Loucy (cell line): ENCODE measurements around the gene CCDC63.

Source experiments
- H2AFZ ChIP-seq: fragments of 200-600 bp; sonication (generic); 2 replicates; pipeline ENCODE4 v1.6.0; 2016; ENCODE audit warnings: antibody characterized with exemption, mild to moderate bottlenecking, low read length, moderate library complexity
- H3F3A ChIP-seq: fragments of 200-600 bp; 2 replicates; pipeline ENCODE4 v1.6.0; 2016; ENCODE audit warnings: antibody characterized with exemption, low read depth, mild to moderate bottlenecking
- H3K27me3 ChIP-seq: fragments of 200-600 bp; sonication (generic); 2 replicates; pipeline ENCODE4 v1.6.1; 2014; ENCODE audit warnings: low read length, mild to moderate bottlenecking; ENCODE audit not compliant: insufficient read depth, poor library complexity, severe bottlenecking
- H3K36me3 ChIP-seq: fragments of 200-600 bp; sonication (generic); 2 replicates; pipeline ENCODE4 v1.6.1; 2016; ENCODE audit warnings: low read length; ENCODE audit not compliant: insufficient read depth
- H3K4me1 ChIP-seq: fragments of 200-600 bp; sonication (generic); 2 replicates; pipeline ENCODE4 v1.5.1; 2014; ENCODE audit warnings: low read length, mild to moderate bottlenecking; ENCODE audit not compliant: insufficient read depth, poor library complexity, severe bottlenecking
- H3K4me2 ChIP-seq: fragments of 200-600 bp; sonication (generic); 2 replicates; pipeline ENCODE4 v1.6.0; 2014; ENCODE audit warnings: antibody characterized with exemption, low read length, low read depth, mild to moderate bottlenecking; ENCODE audit not compliant: poor library complexity, severe bottlenecking
- H3K4me3 ChIP-seq: fragments of 200-600 bp; sonication (generic); 2 replicates; pipeline ENCODE4 v1.5.1; 2014; ENCODE audit warnings: low read length, mild to moderate bottlenecking, mixed read lengths; ENCODE audit not compliant: poor library complexity, severe bottlenecking
- H3K79me2 ChIP-seq: fragments of 200-600 bp; sonication (generic); 2 replicates; pipeline ENCODE4 v1.6.1; 2014; ENCODE audit warnings: low read length; ENCODE audit not compliant: insufficient read depth
- H3K9ac ChIP-seq: fragments of 200-600 bp; sonication (generic); 2 replicates; pipeline ENCODE4 v1.6.0; 2014; ENCODE audit warnings: mild to moderate bottlenecking, low read depth, low read length, moderate library complexity; ENCODE audit not compliant: poor library complexity, severe bottlenecking
- H3K9me2 ChIP-seq: fragments of 200-600 bp; sonication (generic); replicated peaks from 2 replicates; pipeline ENCODE4 v1.6.1; 2016; ENCODE audit warnings: low read depth, low read length, mixed read lengths
- H3K9me3 ChIP-seq: fragments of 200-600 bp; sonication (generic); 2 replicates; pipeline ENCODE4 v1.6.1; 2014; ENCODE audit warnings: mild to moderate bottlenecking, antibody characterized with exemption, low read length, low read depth; ENCODE audit not compliant: insufficient read depth
- H4K20me1 ChIP-seq: fragments of 200-600 bp; sonication (generic); 2 replicates; pipeline ENCODE4 v1.6.0; 2014; ENCODE audit warnings: antibody characterized with exemption, low read length, mild to moderate bottlenecking; ENCODE audit not compliant: insufficient read depth, poor library complexity, severe bottlenecking
- CTCF ChIP-seq: fragments of 200-600 bp; sonication (generic); conservative IDR thresholded peaks from 2 replicates; pipeline ENCODE4 v1.5.1; 2014; ENCODE audit warnings: mild to moderate bottlenecking, antibody characterized with exemption, low read length
- EZH2phosphoT487 ChIP-seq: fragments of 200-600 bp; IDR thresholded peaks from 2 replicates; pipeline ENCODE4 v1.6.1; 2018; ENCODE audit warnings: antibody characterized with exemption, mild to moderate bottlenecking, moderate library complexity, borderline replicate concordance

Gene CCDC63

GRCh38 chr12:110863161-110863560, 16.4 kb downstream of the CCDC63 start:
- no peak overlapping the region for H3K9ac ChIP-seq
- H3K9me3 ChIP-seq: no peaks in the 10 kb centered on the region
- no peaks in the 10 kb centered on the region for H3K36me3 ChIP-seq
- H3K9me2 ChIP-seq: no peaks in the 10 kb centered on the region
- H3K4me3 ChIP-seq: no peak overlapping the region
- no peaks in the 10 kb centered on the region for H4K20me1 ChIP-seq
- peaks cover 8% of the 10 kb centered on the region for H3K4me1 ChIP-seq
- H2AFZ ChIP-seq: no peak overlapping the region
- no peak for TF ChIP-seq CTCF
- TF ChIP-seq EZH2phosphoT487: no peak
- H3F3A ChIP-seq: no peaks in the 10 kb centered on the region
- no peaks in the 10 kb centered on the region for H3K79me2 ChIP-seq
- H3K4me2 ChIP-seq: no peak overlapping the region
- no peaks in the 10 kb centered on the region for H3K27me3 ChIP-seq

- Histone ChIP-seq H3K79me2 (no peaks in the 10 kb centered on the region), H3K9me3 (no peaks in the 10 kb centered on the region), H3K9me2 (no peaks in the 10 kb centered on the region), H2AFZ (no peak overlapping the region), H3K4me1 (peaks cover 8% of the 10 kb centered on the region), H3K36me3 (no peaks in the 10 kb centered on the region), H3F3A (no peaks in the 10 kb centered on the region), H3K4me2 (no peak overlapping the region), H3K9ac (no peak overlapping the region), H3K27me3 (no peaks in the 10 kb centered on the region), H4K20me1 (no peaks in the 10 kb centered on the region), H3K4me3 (no peak overlapping the region)
- TF ChIP-seq EZH2phosphoT487 (no peak), CTCF (no peak)
These were observed 18.7 kb downstream of the CCDC63 start for GRCh38 chr12:110865521-110865920.

GRCh38 chr12:110869026-110869425, 22.2 kb downstream of the CCDC63 start:
- Histone ChIP-seq H3K79me2 (no peaks in the 10 kb centered on the region), H3K36me3 (no peaks in the 10 kb centered on the region), H3K4me3 (no peak overlapping the region), H4K20me1 (no peaks in the 10 kb centered on the region), H3K9me2 (no peaks in the 10 kb centered on the region), H3K9me3 (no peaks in the 10 kb centered on the region), H3K4me1 (no peaks in the 10 kb centered on the region), H3F3A (no peaks in the 10 kb centered on the region), H3K9ac (no peak overlapping the region), H2AFZ (no peak overlapping the region), H3K4me2 (no peak overlapping the region), H3K27me3 (no peaks in the 10 kb centered on the region)
- TF ChIP-seq EZH2phosphoT487 (no peak), CTCF (no peak)
